HepG2 (cell line): Measurements from ENCODE around the gene MAGEA6. TPM values are rescaled to one million over a fixed set of nuclear protein-coding genes. Genes with fewer than 3 reads are reported as not detected.

Source experiments
- ATAC-seq: fragments of 200-7000 bp; cut with Tn5 transposase; 3 replicates; pipeline ENCODE4 v1.9.1; 2020; ENCODE audit warnings: mild to moderate bottlenecking, moderate library complexity
- BruUV-seq: library from RNA; stranded (reverse); fragments of 400-500 nt; replicated peaks from 2 replicates; lab custom pipeline; 2021; lab: Mats Ljungman, UMichigan
- CTCF ChIA-PET: fragments of 300-600 bp; formaldehyde crosslinking; extraction: SDS; loops from one replicate; lab custom pipeline; 2021; ENCODE audit warnings: low total read pairs, inconsistent platforms, low intra/inter-chr PET ratio; lab: Yijun Ruan, JAX
- POLR2A ChIA-PET: fragments of 350-600 bp; sonication (Branson Sonifier 250); formaldehyde crosslinking; loops from one replicate; lab custom pipeline; 2020; ENCODE audit warnings: antibody characterized with exemption, inconsistent platforms; lab: Yijun Ruan, JAX
- DNase-seq: peaks from one replicate; pipeline ENCODE4 v3.0.0-alpha.2; 2015; ENCODE audit warnings: low spot score
- FAIRE-seq: peaks from 3 replicates; lab custom pipeline; 2011; peaks lifted over from hg19 to GRCh38; lab: Jason Lieb, UNC
- H2AFZ ChIP-seq: one replicate; pipeline ENCODE4 v1.6.1; 2011; ENCODE audit warnings: low read length, inconsistent platforms
- H3K27ac ChIP-seq: fragments of 300-600 bp; 3 replicates; pipeline ENCODE4 v1.8.0; 2011; ENCODE audit warnings: mixed run types, mild to moderate bottlenecking, mixed read lengths, low read length, inconsistent platforms; ENCODE audit not compliant: insufficient read depth; ENCODE audit errors: extremely low read length
- H3K27me3 ChIP-seq, 2 experiments: fragments of 200-600 bp in 1 of 2; 2 replicates in 1 of 2; 3 replicates in 1 of 2; pipeline versions ENCODE4 v1.6.0 to v1.8.0; 2011; ENCODE audit warnings: low read length in 2 of 2, mild to moderate bottlenecking in 2 of 2, moderate library complexity in 2 of 2, inconsistent platforms in 1 of 2; ENCODE audit not compliant: insufficient read depth in 2 of 2, control insufficient read depth in 1 of 2
- H3K36me3 ChIP-seq, 2 experiments: fragments of 200-600 bp in 1 of 2; replicated peaks in 1 of 2; 2 replicates in 1 of 2; 3 replicates in 1 of 2; pipeline versions ENCODE4 v1.5.1 to v1.8.0; 2011; ENCODE audit warnings: low read length in 2 of 2, inconsistent platforms in 1 of 2; ENCODE audit not compliant: insufficient read depth in 2 of 2, control insufficient read depth in 1 of 2
- H3K4me1 ChIP-seq: 2 replicates; pipeline ENCODE4 v1.5.1; 2012; ENCODE audit warnings: low read length, inconsistent platforms; ENCODE audit not compliant: insufficient read depth
- H3K4me2 ChIP-seq: 2 replicates; pipeline ENCODE4 v1.6.0; 2011; ENCODE audit warnings: low read depth, low read length, inconsistent platforms
- H3K4me3 ChIP-seq, 3 experiments: fragments of 200-600 bp in 1 of 3; sonication (generic), shearing (Covaris generic) in 1 of 3; replicated peaks in 1 of 3; 2 replicates each; pipeline ENCODE4 v1.5.1; 2011 to 2016; ENCODE audit warnings: low read length in 3 of 3, inconsistent platforms in 2 of 3, low read depth in 2 of 3, mild to moderate bottlenecking in 2 of 3, control low read depth in 1 of 3, mixed read lengths in 1 of 3; ENCODE audit not compliant: insufficient read depth in 1 of 3
- H3K79me2 ChIP-seq: one replicate; pipeline ENCODE4 v1.6.1; 2011; ENCODE audit warnings: low read length, inconsistent platforms; ENCODE audit not compliant: insufficient read depth
- H3K9ac ChIP-seq: 2 replicates; pipeline ENCODE4 v1.6.0; 2011; ENCODE audit warnings: mild to moderate bottlenecking, low read depth, low read length, inconsistent platforms; ENCODE audit not compliant: insufficient read depth
- H3K9me3 ChIP-seq: 2 replicates; pipeline ENCODE4 v1.5.1; 2012; ENCODE audit warnings: mild to moderate bottlenecking, low read length
- H4K20me1 ChIP-seq: 2 replicates; pipeline ENCODE4 v1.6.0; 2011; ENCODE audit warnings: inconsistent platforms, mild to moderate bottlenecking, low read length, moderate library complexity; ENCODE audit not compliant: insufficient read depth
- CAMTA2 ChIP-seq: sonication (generic); formaldehyde crosslinking; IDR thresholded peaks from 2 replicates; pipeline ENCODE4 v1.4.0; 2020; ENCODE audit warnings: mild to moderate bottlenecking, missing genetic modification reagents, borderline replicate concordance
- HNRNPH1 ChIP-seq: fragments of 200-400 bp; formaldehyde crosslinking; optimal IDR thresholded peaks from 2 replicates; pipeline ENCODE3; 2017; ENCODE audit warnings: mild to moderate bottlenecking, low read depth, low read length
- POLR2A ChIP-seq, 2 experiments: IDR thresholded peaks; 2 replicates each; pipeline ENCODE4 v1.6.1; 2011; ENCODE audit warnings: low read depth in 2 of 2, low read length in 2 of 2, mild to moderate bottlenecking in 1 of 2, moderate library complexity in 1 of 2; ENCODE audit not compliant: insufficient read depth in 1 of 2
- SIN3A ChIP-seq: IDR thresholded peaks from 2 replicates; pipeline ENCODE4 v1.6.1; 2011; ENCODE audit warnings: low read depth, mild to moderate bottlenecking, control low read depth, low read length, borderline replicate concordance
- ZKSCAN5 ChIP-seq: sonication (generic); formaldehyde crosslinking; IDR thresholded peaks from 2 replicates; pipeline ENCODE4 v1.5.1; 2020; ENCODE audit warnings: mild to moderate bottlenecking, missing genetic modification reagents
- ZNF138 ChIP-seq: sonication (generic); formaldehyde crosslinking; IDR thresholded peaks from 2 replicates; pipeline ENCODE4 v1.5.0; 2020; ENCODE audit warnings: mild to moderate bottlenecking, low read depth, missing genetic modification reagents
- ZNF230 ChIP-seq: sonication (generic); formaldehyde crosslinking; IDR thresholded peaks from 2 replicates; pipeline ENCODE4 v1.4.0; 2020; ENCODE audit warnings: mild to moderate bottlenecking, missing genetic modification reagents
- WGBS: methylation state at CpG from one replicate; pipeline ENCODE4 v1.1.6; 2017; ENCODE audit warnings: low lambda C conversion rate; 5-methylcytosine and 5-hydroxymethylcytosine counted together
- in situ Hi-C: cut with HindIII; loops from 2 replicates; pipeline ENCODE4 v1.10.0; 2017; ENCODE audit warnings: low pct_unique_long_range_greater_than_20kb; ENCODE audit not compliant: extremely low pct_ligation_motif_present
- intact Hi-C: fragments of 100-400 bp; cut with micrococcal nuclease; formaldehyde crosslinking; loops from one replicate; pipeline ENCODE4 v1.10.0; 2022; ENCODE audit not compliant: unreplicated experiment
- polyA plus RNA-seq, 8 experiments: library from polyadenylated mRNA; depleted of rRNA in 3 of 8; stranded (reverse) in 7 of 8; unstranded in 1 of 8; fragments of >200 nt; fragmentation: Illumina TruSeq in 4 of 8; extraction: Trizol in 4 of 8; gene quantifications; 2 replicates each; pipeline versions ENCODE4 v1.2.1 to v1.2.3, GENCODE V29; 2011 to 2016; ENCODE audit warnings: low read depth in 4 of 8, missing spikeins in 1 of 8, mixed read lengths in 1 of 8; ENCODE audit not compliant: insufficient read depth in 1 of 8
- total RNA-seq, 5 experiments: library from RNA; depleted of rRNA; stranded (reverse); fragments of >200 nt; fragmentation: Illumina TruSeq; extraction: Trizol; gene quantifications; 2 replicates each; pipeline ENCODE4 v1.2.3, GENCODE V29; 2016; ENCODE audit warnings: low read depth in 1 of 5
- TF ChIP-seq, protein P1 (sequence below): sonication (generic); formaldehyde crosslinking; IDR thresholded peaks from 2 replicates; pipeline ENCODE4 v1.4.0; 2020; ENCODE audit warnings: mild to moderate bottlenecking, missing genetic modification reagents
- TF ChIP-seq, protein P2 (sequence below): sonication (generic); formaldehyde crosslinking; conservative IDR thresholded peaks from 2 replicates; pipeline ENCODE4 v1.4.0; 2020; ENCODE audit warnings: missing genetic modification reagents

Gene MAGEA6
- total and polyA plus RNA-seq, 2 of the 13 experiments (the other 11 are each of a cell fraction or from before 2014, with no cell fraction given) = 0.18 to 0.97 TPM

DNA sequence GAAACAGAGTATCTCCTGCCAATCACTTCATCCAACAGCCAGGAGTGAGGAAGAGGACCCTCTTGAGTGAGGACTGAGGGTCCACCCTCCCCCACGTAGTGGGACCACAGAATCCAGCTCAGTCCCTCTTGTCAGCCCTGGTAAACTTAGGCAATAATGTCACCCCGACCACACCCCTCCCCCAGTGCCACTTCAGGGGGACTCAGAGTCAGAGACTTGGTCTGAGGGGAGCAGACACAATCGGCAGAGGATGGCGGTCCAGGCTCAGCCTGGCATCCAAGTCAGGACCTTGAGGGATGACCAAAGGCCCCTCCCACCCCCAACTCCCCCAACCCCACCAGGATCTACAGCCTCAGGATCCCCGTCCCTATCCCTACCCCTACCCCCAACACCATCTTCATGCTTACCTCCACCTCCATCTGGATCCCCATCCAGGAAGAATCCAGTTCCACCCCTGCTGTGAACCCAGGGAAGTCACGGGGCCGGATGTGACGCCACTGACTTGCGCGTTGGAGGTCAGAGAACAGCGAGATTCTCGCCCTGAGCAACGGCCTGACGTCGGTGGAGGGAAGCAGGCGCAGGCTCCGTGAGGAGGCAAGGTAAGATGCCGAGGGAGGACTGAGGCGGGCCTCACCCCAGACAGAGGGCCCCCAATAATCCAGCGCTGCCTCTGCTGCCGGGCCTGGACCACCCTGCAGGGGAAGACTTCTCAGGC lies 36.1 kb downstream of the MAGEA6 start, which contains the start of the genes CSAG1 and MAGEA12:
TSS of gene CSAG1 (minus strand) at position 461 of the 715 bp plus-strand sequence. CDS start 1,261 bp downstream, outside the sequence.
TSS of gene MAGEA12 (plus strand) at position 497 of the 715 bp plus-strand sequence. CDS start 2,405 bp downstream, outside the sequence.
- no peak for TF ChIP-seq ZNF138 (CRISPR knock-in tag)
- no peak for TF ChIP-seq POLR2A (IDR thresholded peaks at IDR 0.05; ENCODE audit: insufficient read depth in 1 of 2, low read depth in 2 of 2, low read length in 2 of 2)
- no peak for TF ChIP-seq ZKSCAN5 (CRISPR knock-in tag)
- TF ChIP-seq HNRNPH1 = no peak
- TF ChIP-seq, protein P1, sequence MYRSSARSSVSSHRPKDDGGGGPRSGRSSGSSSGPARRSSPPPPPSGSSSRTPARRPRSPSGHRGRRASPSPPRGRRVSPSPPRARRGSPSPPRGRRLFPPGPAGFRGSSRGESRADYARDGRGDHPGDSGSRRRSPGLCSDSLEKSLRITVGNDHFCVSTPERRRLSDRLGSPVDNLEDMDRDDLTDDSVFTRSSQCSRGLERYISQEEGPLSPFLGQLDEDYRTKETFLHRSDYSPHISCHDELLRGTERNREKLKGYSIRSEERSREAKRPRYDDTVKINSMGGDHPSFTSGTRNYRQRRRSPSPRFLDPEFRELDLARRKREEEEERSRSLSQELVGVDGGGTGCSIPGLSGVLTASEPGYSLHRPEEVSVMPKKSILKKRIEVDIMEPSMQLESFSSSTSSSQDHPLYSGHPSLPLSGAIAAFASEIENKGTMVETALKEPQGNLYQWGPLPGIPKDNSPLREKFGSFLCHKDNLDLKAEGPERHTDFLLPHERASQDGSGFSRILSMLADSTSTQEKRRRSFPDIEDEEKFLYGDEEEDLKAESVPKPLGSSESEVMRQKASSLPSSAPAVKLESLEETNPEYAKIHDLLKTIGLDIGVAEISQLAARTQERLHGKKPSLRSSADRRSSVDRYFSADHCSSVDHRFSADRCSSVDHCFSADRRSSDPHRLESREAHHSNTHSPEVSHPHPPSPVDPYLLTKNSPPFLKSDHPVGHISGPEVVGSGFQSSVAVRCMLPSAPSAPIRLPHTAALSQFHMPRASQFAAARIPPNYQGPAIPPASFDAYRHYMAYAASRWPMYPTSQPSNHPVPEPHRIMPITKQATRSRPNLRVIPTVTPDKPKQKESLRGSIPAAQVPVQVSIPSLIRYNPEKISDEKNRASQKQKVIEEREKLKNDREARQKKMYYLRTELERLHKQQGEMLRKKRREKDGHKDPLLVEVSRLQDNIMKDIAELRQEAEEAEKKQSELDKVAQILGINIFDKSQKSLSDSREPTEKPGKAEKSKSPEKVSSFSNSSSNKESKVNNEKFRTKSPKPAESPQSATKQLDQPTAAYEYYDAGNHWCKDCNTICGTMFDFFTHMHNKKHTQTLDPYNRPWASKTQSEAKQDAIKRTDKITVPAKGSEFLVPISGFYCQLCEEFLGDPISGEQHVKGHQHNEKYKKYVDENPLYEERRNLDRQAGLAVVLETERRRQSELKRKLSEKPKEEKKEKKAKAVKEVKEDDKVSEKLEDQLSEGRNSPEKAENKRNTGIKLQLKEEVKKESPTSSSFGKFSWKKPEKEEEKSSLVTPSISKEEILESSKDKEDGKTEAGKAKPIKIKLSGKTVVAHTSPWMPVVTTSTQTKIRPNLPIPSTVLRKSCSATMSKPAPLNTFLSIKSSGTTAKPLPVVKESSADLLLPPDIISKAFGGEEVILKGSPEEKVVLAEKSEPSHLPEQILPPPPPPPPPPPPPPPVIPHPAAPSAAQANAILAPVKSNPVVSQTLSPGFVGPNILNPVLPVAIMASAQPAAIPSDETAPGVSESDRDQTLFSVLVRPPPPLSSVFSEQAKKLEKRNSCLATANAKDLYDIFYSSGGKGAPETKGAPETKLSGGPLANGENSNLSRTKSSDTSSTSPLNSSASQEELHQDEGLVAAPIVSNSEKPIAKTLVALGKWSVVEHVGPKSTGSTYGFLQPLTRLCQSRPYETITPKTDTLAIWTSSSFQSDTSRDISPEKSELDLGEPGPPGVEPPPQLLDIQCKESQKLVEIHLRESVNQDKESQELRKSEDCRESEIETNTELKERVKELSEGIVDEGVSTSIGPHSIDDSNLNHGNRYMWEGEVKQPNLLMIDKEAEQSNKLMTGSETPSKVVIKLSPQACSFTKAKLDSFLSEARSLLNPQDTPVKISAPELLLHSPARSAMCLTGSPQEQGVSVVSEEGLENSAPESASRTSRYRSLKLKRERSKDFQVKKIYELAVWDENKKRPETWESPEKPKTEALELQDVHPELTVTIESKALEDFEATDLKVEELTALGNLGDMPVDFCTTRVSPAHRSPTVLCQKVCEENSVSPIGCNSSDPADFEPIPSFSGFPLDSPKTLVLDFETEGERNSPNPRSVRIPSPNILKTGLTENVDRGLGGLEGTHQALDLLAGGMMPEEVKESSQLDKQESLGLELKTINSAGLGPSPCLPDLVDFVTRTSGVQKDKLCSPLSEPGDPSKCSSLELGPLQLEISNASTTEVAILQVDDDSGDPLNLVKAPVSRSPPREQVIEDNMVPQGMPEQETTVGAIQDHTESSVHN (CRISPR knock-in tag) = no peak
- TF ChIP-seq SIN3A = no peak
- no peak for TF ChIP-seq CAMTA2
- TF ChIP-seq ZNF230 (CRISPR knock-in tag) = no peak
- TF ChIP-seq, protein P2, sequence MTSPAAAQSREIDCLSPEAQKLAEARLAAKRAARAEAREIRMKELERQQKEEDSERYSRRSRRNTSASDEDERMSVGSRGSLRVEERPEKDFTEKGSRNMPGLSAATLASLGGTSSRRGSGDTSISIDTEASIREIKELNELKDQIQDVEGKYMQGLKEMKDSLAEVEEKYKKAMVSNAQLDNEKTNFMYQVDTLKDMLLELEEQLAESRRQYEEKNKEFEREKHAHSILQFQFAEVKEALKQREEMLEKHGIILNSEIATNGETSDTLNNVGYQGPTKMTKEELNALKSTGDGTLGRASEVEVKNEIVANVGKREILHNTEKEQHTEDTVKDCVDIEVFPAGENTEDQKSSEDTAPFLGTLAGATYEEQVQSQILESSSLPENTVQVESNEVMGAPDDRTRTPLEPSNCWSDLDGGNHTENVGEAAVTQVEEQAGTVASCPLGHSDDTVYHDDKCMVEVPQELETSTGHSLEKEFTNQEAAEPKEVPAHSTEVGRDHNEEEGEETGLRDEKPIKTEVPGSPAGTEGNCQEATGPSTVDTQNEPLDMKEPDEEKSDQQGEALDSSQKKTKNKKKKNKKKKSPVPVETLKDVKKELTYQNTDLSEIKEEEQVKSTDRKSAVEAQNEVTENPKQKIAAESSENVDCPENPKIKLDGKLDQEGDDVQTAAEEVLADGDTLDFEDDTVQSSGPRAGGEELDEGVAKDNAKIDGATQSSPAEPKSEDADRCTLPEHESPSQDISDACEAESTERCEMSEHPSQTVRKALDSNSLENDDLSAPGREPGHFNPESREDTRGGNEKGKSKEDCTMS = no peak
- H3K27me3 ChIP-seq = no peaks in the 10 kb centered on the region
- H2AFZ ChIP-seq = no peak within 1 kb of the TSS
- FAIRE-seq (no peak), DNase-seq (no peak), ATAC-seq (no peak)
- no peaks in the 10 kb centered on the region for H4K20me1 ChIP-seq
- no peaks in the 10 kb centered on the region for H3K36me3 ChIP-seq
- no peak within 1 kb of the TSS for H3K27ac ChIP-seq
- ChIA-PET POLR2A (no interaction called here), CTCF (no interaction called here)
- no peaks in the 10 kb centered on the region for H3K79me2 ChIP-seq
- H3K9me3 ChIP-seq = no peaks in the 10 kb centered on the region
- in situ Hi-C loops (no loop called here), intact Hi-C loops (no loop called here)
- H3K4me2 ChIP-seq = no peak within 1 kb of the TSS
- H3K4me3 ChIP-seq = no peak within 1 kb of the TSS
- no TSS peak for BruUV-seq
- no peaks in the 10 kb centered on the region for H3K4me1 ChIP-seq
- WGBS = 31% methylated on average over 3 of the region's 21 CpGs
- no peak within 1 kb of the TSS for H3K9ac ChIP-seq
